ENCODE results near the gene MACROD2.

- TF ChIP-seq, protein P1, sequence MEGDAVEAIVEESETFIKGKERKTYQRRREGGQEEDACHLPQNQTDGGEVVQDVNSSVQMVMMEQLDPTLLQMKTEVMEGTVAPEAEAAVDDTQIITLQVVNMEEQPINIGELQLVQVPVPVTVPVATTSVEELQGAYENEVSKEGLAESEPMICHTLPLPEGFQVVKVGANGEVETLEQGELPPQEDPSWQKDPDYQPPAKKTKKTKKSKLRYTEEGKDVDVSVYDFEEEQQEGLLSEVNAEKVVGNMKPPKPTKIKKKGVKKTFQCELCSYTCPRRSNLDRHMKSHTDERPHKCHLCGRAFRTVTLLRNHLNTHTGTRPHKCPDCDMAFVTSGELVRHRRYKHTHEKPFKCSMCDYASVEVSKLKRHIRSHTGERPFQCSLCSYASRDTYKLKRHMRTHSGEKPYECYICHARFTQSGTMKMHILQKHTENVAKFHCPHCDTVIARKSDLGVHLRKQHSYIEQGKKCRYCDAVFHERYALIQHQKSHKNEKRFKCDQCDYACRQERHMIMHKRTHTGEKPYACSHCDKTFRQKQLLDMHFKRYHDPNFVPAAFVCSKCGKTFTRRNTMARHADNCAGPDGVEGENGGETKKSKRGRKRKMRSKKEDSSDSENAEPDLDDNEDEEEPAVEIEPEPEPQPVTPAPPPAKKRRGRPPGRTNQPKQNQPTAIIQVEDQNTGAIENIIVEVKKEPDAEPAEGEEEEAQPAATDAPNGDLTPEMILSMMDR (IDR thresholded peaks at IDR 0.05) = no peak
- TF ChIP-seq POLR2A (IDR thresholded peaks at IDR 0.05) = no peak
- TF ChIP-seq EP300 (IDR thresholded peaks at IDR 0.05) = no peak
Observed at GRCh38 chr20:14197097-14197496, 201.8 kb downstream of the MACROD2 start.

All from ovary (tissue), 3 donors.